NT2/D1 (cell line): ENCODE results near the gene NUP50.

Experiments used
- DNase-seq: peaks from one replicate; pipeline ENCODE4 v3.0.0-alpha.2; 2011; ENCODE audit warnings: low read depth, low spot score
- H3K27me3 ChIP-seq: 2 replicates; pipeline ENCODE4 v1.6.0; 2011; ENCODE audit warnings: mild to moderate bottlenecking; ENCODE audit not compliant: insufficient read length, insufficient read depth
- H3K36me3 ChIP-seq: 2 replicates; pipeline ENCODE4 v1.6.1; 2011; ENCODE audit warnings: mild to moderate bottlenecking, low read length, mixed read lengths; ENCODE audit not compliant: insufficient read depth, insufficient read length
- H3K4me1 ChIP-seq: 2 replicates; pipeline ENCODE4 v1.5.1; 2011; ENCODE audit not compliant: insufficient read depth, insufficient read length
- H3K4me3 ChIP-seq: 2 replicates; pipeline ENCODE4 v1.5.1; 2011; ENCODE audit warnings: low read depth; ENCODE audit not compliant: insufficient read length
- H3K9ac ChIP-seq: 2 replicates; pipeline ENCODE4 v1.6.0; 2011; ENCODE audit warnings: low read depth; ENCODE audit not compliant: insufficient read length
- H3K9me3 ChIP-seq: 2 replicates; pipeline ENCODE4 v1.5.1; 2011; ENCODE audit warnings: mild to moderate bottlenecking, low read length; ENCODE audit not compliant: insufficient read depth
- SUZ12 ChIP-seq: IDR thresholded peaks from 2 replicates; pipeline ENCODE4 v1.6.1; 2011; ENCODE audit not compliant: insufficient read length, insufficient read depth; ENCODE audit errors: extremely low read depth
- YY1 ChIP-seq: IDR thresholded peaks from 2 replicates; pipeline ENCODE4 v1.6.1; 2011; ENCODE audit not compliant: insufficient read length, insufficient read depth
- ZNF274 ChIP-seq: IDR thresholded peaks from 2 replicates; pipeline ENCODE4 v1.6.1; 2011; ENCODE audit warnings: mild to moderate bottlenecking, low read depth, low read length

NUP50 gene

GRCh38 chr22:45196926-45197605 is 33.3 kb downstream of the NUP50 start:
- no peak for TF ChIP-seq SUZ12
- TF ChIP-seq ZNF274, result no peak
- no peak for TF ChIP-seq YY1

GRCh38 chr22:45197606-45198462 is 34.1 kb downstream of the NUP50 start:
- no peak overlapping the region for H3K4me3 ChIP-seq
- TF ChIP-seq YY1 (no peak), SUZ12 (no peak), ZNF274 (no peak)
- DNase-seq, result no peak

More at GRCh38 chr22:45196926-45197605, 33.3 kb downstream of the NUP50 start:
- Histone ChIP-seq H3K4me1 (peaks cover 31% of the 10 kb centered on the region), H3K9ac (no peak overlapping the region), H3K27me3 (no peaks in the 10 kb centered on the region), H3K36me3 (peaks cover 67% of the 10 kb centered on the region), H3K9me3 (no peaks in the 10 kb centered on the region), H3K4me3 (no peak overlapping the region)
- no peak for DNase-seq

GRCh38 chr22:45198463-45198795 is 34.7 kb downstream of the NUP50 start:
- no peaks in the 10 kb centered on the region for H3K27me3 ChIP-seq
- H3K4me3 ChIP-seq, result no peak overlapping the region
- H3K9ac ChIP-seq, result no peak overlapping the region
- TF ChIP-seq ZNF274 (no peak), SUZ12 (no peak), YY1 (no peak)
- peaks cover 31% of the 10 kb centered on the region for H3K4me1 ChIP-seq
- no peaks in the 10 kb centered on the region for H3K9me3 ChIP-seq
- H3K36me3 ChIP-seq, result peaks cover 80% of the 10 kb centered on the region
- DNase-seq, result no peak

More at GRCh38 chr22:45197606-45198462, 34.1 kb downstream of the NUP50 start:
- Histone ChIP-seq H3K9ac (no peak overlapping the region), H3K4me1 (peaks cover 31% of the 10 kb centered on the region), H3K36me3 (peaks cover 74% of the 10 kb centered on the region), H3K27me3 (no peaks in the 10 kb centered on the region), H3K9me3 (no peaks in the 10 kb centered on the region)

- H3K4me1 ChIP-seq, result peaks cover 31% of the 10 kb centered on the region
- no peaks in the 10 kb centered on the region for H3K27me3 ChIP-seq
- no peak overlapping the region for H3K9ac ChIP-seq
- H3K9me3 ChIP-seq, result no peaks in the 10 kb centered on the region
- H3K4me3 ChIP-seq, result no peak overlapping the region
- no peak for TF ChIP-seq SUZ12
- TF ChIP-seq ZNF274, result no peak
- no peak for TF ChIP-seq YY1
- peaks cover 86% of the 10 kb centered on the region for H3K36me3 ChIP-seq
- no peak for DNase-seq
Observed at GRCh38 chr22:45199723-45200122, 36.0 kb downstream of the NUP50 start.

GRCh38 chr22:45200230-45200629 is 36.5 kb downstream of the NUP50 start:
- no peak for DNase-seq
- H3K36me3 ChIP-seq, result peaks cover 86% of the 10 kb centered on the region
- TF ChIP-seq ZNF274, result no peak
- no peak for TF ChIP-seq SUZ12
- TF ChIP-seq YY1, result no peak

GRCh38 chr22:45200860-45201511 is 37.3 kb downstream of the NUP50 start:
- Histone ChIP-seq H3K4me1 (peaks cover 31% of the 10 kb centered on the region), H3K36me3 (peaks cover 85% of the 10 kb centered on the region), H3K27me3 (no peaks in the 10 kb centered on the region), H3K4me3 (no peak overlapping the region), H3K9me3 (no peaks in the 10 kb centered on the region), H3K9ac (no peak overlapping the region)
- no peak for DNase-seq
- no peak for TF ChIP-seq ZNF274

More at GRCh38 chr22:45200230-45200629, 36.5 kb downstream of the NUP50 start:
- H3K27me3 ChIP-seq, result no peaks in the 10 kb centered on the region
- H3K9ac ChIP-seq, result no peak overlapping the region
- no peak overlapping the region for H3K4me3 ChIP-seq
- H3K9me3 ChIP-seq, result no peaks in the 10 kb centered on the region
- peaks cover 31% of the 10 kb centered on the region for H3K4me1 ChIP-seq
